Gastrocnemius medialis (tissue), 4 donors: ENCODE measurements around the gene ABO.

ENCODE experiments used
- POLR2A ChIP-seq, 2 donors: fragments of 450-650 bp; IDR thresholded peaks; one replicate each; pipeline ENCODE4 v1.6.1; 2017; ENCODE audit warnings: antibody characterized with exemption in 2 of 2, mild to moderate bottlenecking in 2 of 2, moderate library complexity in 2 of 2
- TF ChIP-seq, protein P1 (sequence below), 5 experiments: fragments of 450-650 bp in 3 of 5; fragments of 200-600 bp in 2 of 5; sonication (generic) in 2 of 5; IDR thresholded peaks in 4 of 5; conservative IDR thresholded peaks in 1 of 5; 1 replicate in 4 of 5; 2 replicates in 1 of 5; pipeline ENCODE4 v1.5.1; 2016 to 2019; ENCODE audit warnings: antibody characterized with exemption in 5 of 5, mild to moderate bottlenecking in 3 of 5, moderate library complexity in 3 of 5

DNA sequence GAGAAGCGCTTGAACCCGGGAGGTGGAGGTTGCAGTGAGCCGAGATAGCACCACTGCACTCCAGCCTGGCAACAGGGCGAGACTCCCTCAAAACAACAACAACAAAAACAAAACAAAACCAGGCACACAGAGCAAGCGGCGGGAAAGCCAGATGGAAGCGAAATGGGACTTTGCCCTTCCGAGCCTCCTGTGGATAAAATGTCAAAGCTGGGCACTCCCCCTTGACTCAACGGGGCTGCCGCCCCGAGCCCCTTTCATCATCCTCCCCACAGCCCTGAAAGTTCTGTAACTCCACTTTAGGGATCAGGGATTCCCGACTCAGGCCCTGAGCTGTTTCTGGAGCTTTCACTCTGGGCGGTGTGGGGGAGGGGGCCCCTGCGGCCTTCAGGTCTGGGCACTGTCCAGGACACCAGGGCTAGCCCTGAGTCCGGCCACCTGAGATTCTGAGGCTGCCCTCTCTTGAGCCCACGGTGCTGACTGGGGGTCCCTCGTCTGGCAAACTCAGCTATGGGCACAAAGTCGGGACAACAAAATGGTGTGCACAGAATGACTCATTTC, 35.4 kb downstream of the ABO start:
- TF ChIP-seq POLR2A (IDR thresholded peaks at IDR 0.05), result no peak
- TF ChIP-seq, protein P1, sequence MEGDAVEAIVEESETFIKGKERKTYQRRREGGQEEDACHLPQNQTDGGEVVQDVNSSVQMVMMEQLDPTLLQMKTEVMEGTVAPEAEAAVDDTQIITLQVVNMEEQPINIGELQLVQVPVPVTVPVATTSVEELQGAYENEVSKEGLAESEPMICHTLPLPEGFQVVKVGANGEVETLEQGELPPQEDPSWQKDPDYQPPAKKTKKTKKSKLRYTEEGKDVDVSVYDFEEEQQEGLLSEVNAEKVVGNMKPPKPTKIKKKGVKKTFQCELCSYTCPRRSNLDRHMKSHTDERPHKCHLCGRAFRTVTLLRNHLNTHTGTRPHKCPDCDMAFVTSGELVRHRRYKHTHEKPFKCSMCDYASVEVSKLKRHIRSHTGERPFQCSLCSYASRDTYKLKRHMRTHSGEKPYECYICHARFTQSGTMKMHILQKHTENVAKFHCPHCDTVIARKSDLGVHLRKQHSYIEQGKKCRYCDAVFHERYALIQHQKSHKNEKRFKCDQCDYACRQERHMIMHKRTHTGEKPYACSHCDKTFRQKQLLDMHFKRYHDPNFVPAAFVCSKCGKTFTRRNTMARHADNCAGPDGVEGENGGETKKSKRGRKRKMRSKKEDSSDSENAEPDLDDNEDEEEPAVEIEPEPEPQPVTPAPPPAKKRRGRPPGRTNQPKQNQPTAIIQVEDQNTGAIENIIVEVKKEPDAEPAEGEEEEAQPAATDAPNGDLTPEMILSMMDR (IDR thresholded peaks at IDR 0.05 in 4 of 5, conservative IDR thresholded peaks at IDR 0.05 in 1 of 5), result no peak
